ENCODE measurements around the gene ADARB2.

ADARB2 gene

GRCh38 chr10:1316121-1316808 is 421.1 kb downstream of the ADARB2 start:
- TF ChIP-seq TAF1 (IDR thresholded peaks at IDR 0.05; ENCODE audit: borderline replicate concordance, insufficient read depth, low read length) = no peak
- no peak for TF ChIP-seq REST (IDR thresholded peaks at IDR 0.05; ENCODE audit: insufficient read depth in 1 of 2, low read depth in 2 of 2, low read length in 2 of 2)
- TF ChIP-seq FOXP2 (optimal IDR thresholded peaks at IDR 0.05; ENCODE audit: borderline replicate concordance, extremely low read depth, extremely low read length, insufficient read depth) = no peak
- TF ChIP-seq POLR2AphosphoS5 (IDR thresholded peaks at IDR 0.05; ENCODE audit: low read depth, low read length) = no peak
- no peak for TF ChIP-seq SIN3A (IDR thresholded peaks at IDR 0.05; ENCODE audit: borderline replicate concordance, insufficient read depth, low read length)

DNA sequence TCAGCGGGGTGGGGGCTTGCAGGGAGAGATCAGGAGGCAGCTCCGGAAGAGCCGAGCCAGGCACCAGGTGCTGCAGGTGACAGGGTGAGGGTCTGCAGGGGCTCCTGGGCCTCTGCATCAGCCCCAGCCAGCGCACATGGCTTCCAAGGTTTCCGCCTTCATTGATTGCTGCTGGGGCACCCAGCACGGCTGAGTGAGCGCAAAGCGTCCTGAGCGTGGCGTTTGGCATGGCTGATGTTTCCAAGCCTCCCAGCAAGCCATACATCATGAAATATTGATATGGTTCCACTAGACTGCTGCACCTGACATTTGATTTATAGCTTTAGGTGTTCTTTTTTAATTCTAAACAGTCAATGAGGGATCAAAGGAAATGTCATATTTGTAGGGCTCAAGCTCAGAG is 422.1 kb downstream of the ADARB2 start:
- TF ChIP-seq REST (IDR thresholded peaks at IDR 0.05; ENCODE audit: insufficient read depth in 1 of 2, low read depth in 2 of 2, low read length in 2 of 2) (no peak), SIN3A (IDR thresholded peaks at IDR 0.05; ENCODE audit: borderline replicate concordance, insufficient read depth, low read length) (no peak), POLR2AphosphoS5 (IDR thresholded peaks at IDR 0.05; ENCODE audit: low read depth, low read length) (no peak), FOXP2 (optimal IDR thresholded peaks at IDR 0.05; ENCODE audit: borderline replicate concordance, extremely low read depth, extremely low read length, insufficient read depth) (no peak), TAF1 (IDR thresholded peaks at IDR 0.05; ENCODE audit: borderline replicate concordance, insufficient read depth, low read length) (no peak)

DNA sequence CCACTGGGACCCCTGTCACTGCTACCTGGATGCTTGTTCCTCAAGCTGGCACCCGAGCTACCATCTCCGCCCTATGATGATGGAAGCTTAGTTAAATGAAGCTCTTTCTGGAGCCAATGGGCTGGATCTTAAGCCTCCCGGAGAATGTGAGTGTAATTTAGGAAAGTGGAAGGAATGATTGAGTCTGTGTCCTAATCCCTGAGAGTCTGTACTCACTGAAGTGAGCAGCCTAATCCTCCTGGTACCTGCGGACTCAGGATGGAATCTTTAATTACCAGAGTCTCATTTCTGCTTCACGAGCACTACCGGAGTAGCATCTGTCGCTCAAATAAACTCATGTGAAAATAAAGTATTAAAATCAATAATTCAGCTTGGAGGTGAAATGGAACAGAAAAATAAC is 425.6 kb downstream of the ADARB2 start:
- TF ChIP-seq SIN3A (IDR thresholded peaks at IDR 0.05; ENCODE audit: borderline replicate concordance, insufficient read depth, low read length) = no peak
- no peak for TF ChIP-seq REST (IDR thresholded peaks at IDR 0.05; ENCODE audit: insufficient read depth in 1 of 2, low read depth in 2 of 2, low read length in 2 of 2)
- no peak for TF ChIP-seq POLR2AphosphoS5 (IDR thresholded peaks at IDR 0.05; ENCODE audit: low read depth, low read length)
- TF ChIP-seq TAF1 (IDR thresholded peaks at IDR 0.05; ENCODE audit: borderline replicate concordance, insufficient read depth, low read length) = no peak
- TF ChIP-seq FOXP2 (optimal IDR thresholded peaks at IDR 0.05; ENCODE audit: borderline replicate concordance, extremely low read depth, extremely low read length, insufficient read depth) = no peak

- TF ChIP-seq REST (IDR thresholded peaks at IDR 0.05; ENCODE audit: insufficient read depth in 1 of 2, low read depth in 2 of 2, low read length in 2 of 2) (no peak), TAF1 (IDR thresholded peaks at IDR 0.05; ENCODE audit: borderline replicate concordance, insufficient read depth, low read length) (no peak), FOXP2 (optimal IDR thresholded peaks at IDR 0.05; ENCODE audit: borderline replicate concordance, extremely low read depth, extremely low read length, insufficient read depth) (no peak), SIN3A (IDR thresholded peaks at IDR 0.05; ENCODE audit: borderline replicate concordance, insufficient read depth, low read length) (no peak), POLR2AphosphoS5 (IDR thresholded peaks at IDR 0.05; ENCODE audit: low read depth, low read length) (no peak)
Measured at GRCh38 chr10:1310271-1310789, 427.0 kb downstream of the ADARB2 start.
